H1 (cell line): ENCODE results near the gene ZNF750. TPM values are rescaled to one million over a fixed set of nuclear protein-coding genes. Genes with fewer than 3 reads are reported as not detected.

Experiments used
- CTCF ChIA-PET: fragments of 300-600 bp; sonication (Branson Sonifier 250); formaldehyde crosslinking; loops from one replicate; lab custom pipeline; 2021; ENCODE audit not compliant: partially characterized antibody; lab: Charles Lee
- POLR2A ChIA-PET: fragments of 300-600 bp; sonication (Branson Sonifier 250); formaldehyde crosslinking; loops from one replicate; lab custom pipeline; 2021; ENCODE audit warnings: inconsistent platforms; ENCODE audit not compliant: partially characterized antibody; lab: Charles Lee
- DNase-seq, 2 experiments: peaks; one replicate each; pipeline versions ENCODE4 v3.0.0 to v3.0.0-alpha.2; 2010 to 2022; ENCODE audit warnings: low spot score in 2 of 2, low read depth in 1 of 2, mixed read lengths in 1 of 2
- FAIRE-seq: peaks from 2 replicates; lab custom pipeline; 2011; peaks lifted over from hg19 to GRCh38; lab: Jason Lieb, UNC
- H2AFZ ChIP-seq: 2 replicates; pipeline ENCODE4 v1.8.1; 2012; ENCODE audit warnings: low read length, inconsistent platforms
- H2AK5ac ChIP-seq: 2 replicates; pipeline ENCODE4 v1.6.1; 2013; ENCODE audit warnings: low read depth, low read length
- H2BK120ac ChIP-seq: replicated peaks from 2 replicates; pipeline ENCODE3; 2013; ENCODE audit warnings: low read depth, low read length, inconsistent platforms
- H2BK12ac ChIP-seq: 2 replicates; pipeline ENCODE4 v1.6.1; 2013; ENCODE audit warnings: low read depth, low read length
- H2BK15ac ChIP-seq: 2 replicates; pipeline ENCODE4 v1.6.1; 2013; ENCODE audit warnings: low read length
- H2BK20ac ChIP-seq: 2 replicates; pipeline ENCODE4 v1.6.1; 2013; ENCODE audit warnings: low read length
- H2BK5ac ChIP-seq: 2 replicates; pipeline ENCODE4 v1.6.1; 2013; ENCODE audit warnings: low read depth, low read length
- H3K14ac ChIP-seq: 2 replicates; pipeline ENCODE4 v1.6.1; 2013; ENCODE audit warnings: inconsistent platforms; ENCODE audit not compliant: insufficient read length
- H3K18ac ChIP-seq: 2 replicates; pipeline ENCODE4 v1.6.1; 2013; ENCODE audit warnings: low read length; ENCODE audit errors: extremely low read depth
- H3K23ac ChIP-seq: 2 replicates; pipeline ENCODE4 v1.6.1; 2013; ENCODE audit warnings: inconsistent platforms; ENCODE audit not compliant: insufficient read length
- H3K23me2 ChIP-seq: 2 replicates; pipeline ENCODE4 v1.6.1; 2013; ENCODE audit warnings: low read depth, low read length
- H3K27ac ChIP-seq: 2 replicates; pipeline ENCODE4 v1.6.1; 2011; ENCODE audit warnings: low read depth, low read length, inconsistent platforms
- H3K27me3 ChIP-seq, 4 experiments: replicated peaks in 1 of 4; 1 replicate in 1 of 4; 2 replicates in 3 of 4; pipeline versions ENCODE4 v1.6.1 to v1.8.1; 2011 to 2013; ENCODE audit warnings: low read length in 3 of 4, mild to moderate bottlenecking in 3 of 4, inconsistent platforms in 2 of 4, mixed read lengths in 2 of 4, moderate library complexity in 1 of 4; ENCODE audit not compliant: control insufficient read depth in 3 of 4, insufficient read depth in 3 of 4; ENCODE audit errors: extremely low read depth in 1 of 4
- H3K36me3 ChIP-seq, 4 experiments: 2 replicates each; pipeline versions ENCODE4 v1.6.1 to v1.8.1; 2011 to 2013; ENCODE audit warnings: mild to moderate bottlenecking in 4 of 4, low read length in 3 of 4, moderate library complexity in 2 of 4, control low read depth in 1 of 4, inconsistent platforms in 1 of 4; ENCODE audit not compliant: insufficient read depth in 4 of 4, control insufficient read depth in 2 of 4
- H3K4ac ChIP-seq: replicated peaks from 2 replicates; pipeline ENCODE3; 2013; ENCODE audit warnings: low read length, low read depth, mixed read lengths, inconsistent platforms; ENCODE audit not compliant: insufficient read length
- H3K4me1 ChIP-seq, 4 experiments: replicated peaks in 1 of 4; 1 replicate in 1 of 4; 2 replicates in 3 of 4; pipeline versions ENCODE4 v1.6.1 to v1.8.1; 2011 to 2013; ENCODE audit warnings: low read length in 3 of 4, inconsistent platforms in 2 of 4, mixed read lengths in 1 of 4; ENCODE audit not compliant: insufficient read depth in 4 of 4, control insufficient read depth in 3 of 4
- H3K4me2 ChIP-seq, 2 experiments: 2 replicates each; pipeline versions ENCODE4 v1.6.1 to v1.8.1; 2011 to 2013; ENCODE audit warnings: low read depth in 2 of 2, low read length in 2 of 2, control low read depth in 1 of 2, inconsistent platforms in 1 of 2, mild to moderate bottlenecking in 1 of 2; ENCODE audit not compliant: insufficient read depth in 1 of 2
- H3K4me3 ChIP-seq, 4 experiments: fragments of 200-600, 300-600 bp in 1 of 4; sonication (generic), shearing (Covaris generic), sonication (Bioruptor Twin) in 1 of 4; 2 replicates each; pipeline versions ENCODE4 v1.5.1 to v1.8.1; 2011 to 2016; ENCODE audit warnings: low read length in 4 of 4, low read depth in 3 of 4, control low read depth in 2 of 4, inconsistent platforms in 2 of 4, mild to moderate bottlenecking in 2 of 4, mixed read lengths in 1 of 4, moderate library complexity in 1 of 4; ENCODE audit not compliant: insufficient read depth in 2 of 4; ENCODE audit errors: extremely low read depth in 1 of 4
- H3K56ac ChIP-seq: replicated peaks from 2 replicates; pipeline ENCODE3; 2013; ENCODE audit warnings: low read depth, mild to moderate bottlenecking, mixed read lengths, low read length, inconsistent platforms; ENCODE audit not compliant: insufficient read length
- H3K79me1 ChIP-seq: 2 replicates; pipeline ENCODE4 v1.6.1; 2013; ENCODE audit warnings: low read depth, low read length, control low read depth
- H3K79me2 ChIP-seq, 2 experiments: 2 replicates each; pipeline versions ENCODE4 v1.6.1 to v1.8.1; 2012 to 2013; ENCODE audit warnings: low read length in 2 of 2, mild to moderate bottlenecking in 2 of 2, inconsistent platforms in 1 of 2; ENCODE audit not compliant: insufficient read depth in 2 of 2, control insufficient read depth in 1 of 2
- H3K9ac ChIP-seq, 4 experiments: replicated peaks in 1 of 4; 1 replicate in 1 of 4; 2 replicates in 3 of 4; pipeline versions ENCODE4 v1.6.1 to v1.8.1; 2011 to 2013; ENCODE audit warnings: low read depth in 3 of 4, low read length in 3 of 4, control low read depth in 2 of 4, mild to moderate bottlenecking in 2 of 4, moderate library complexity in 2 of 4, inconsistent platforms in 1 of 4; ENCODE audit errors: extremely low read depth in 1 of 4
- H3K9me3 ChIP-seq, 2 experiments: 2 replicates each; pipeline versions ENCODE4 v1.6.1 to v1.8.1; 2012 to 2013; ENCODE audit warnings: mild to moderate bottlenecking in 2 of 2, moderate library complexity in 2 of 2, control low read depth in 1 of 2, inconsistent platforms in 1 of 2, low read depth in 1 of 2, low read length in 1 of 2, mixed read lengths in 1 of 2; ENCODE audit not compliant: insufficient read depth in 2 of 2
- H4K20me1 ChIP-seq, 2 experiments: replicated peaks in 1 of 2; 2 replicates each; pipeline versions ENCODE3 to v1.8.1; 2011 to 2013; ENCODE audit warnings: inconsistent platforms in 2 of 2, low read length in 2 of 2, mild to moderate bottlenecking in 1 of 2; ENCODE audit not compliant: insufficient read depth in 2 of 2, control insufficient read depth in 1 of 2
- H4K5ac ChIP-seq: 2 replicates; pipeline ENCODE4 v1.6.1; 2013; ENCODE audit warnings: low read length, low read depth, mixed read lengths, inconsistent platforms; ENCODE audit not compliant: insufficient read length
- H4K8ac ChIP-seq: 2 replicates; pipeline ENCODE4 v1.8.0; 2013; ENCODE audit warnings: mild to moderate bottlenecking, moderate library complexity, low read length, inconsistent platforms; ENCODE audit not compliant: insufficient read depth; ENCODE audit errors: extremely low read depth
- H4K91ac ChIP-seq: replicated peaks from 2 replicates; pipeline ENCODE3; 2013; ENCODE audit warnings: low read length, mixed read lengths, inconsistent platforms; ENCODE audit not compliant: insufficient read length
- ATF2 ChIP-seq: IDR thresholded peaks from 2 replicates; pipeline ENCODE4 v1.6.1; 2012; ENCODE audit warnings: low read length, inconsistent platforms
- BACH1 ChIP-seq: IDR thresholded peaks from 2 replicates; pipeline ENCODE4 v1.6.1; 2012; ENCODE audit warnings: low read length, improper control_type of control experiment
- POLR2AphosphoS5 ChIP-seq: IDR thresholded peaks from 2 replicates; pipeline ENCODE4 v1.6.1; 2011; ENCODE audit warnings: low read depth, low read length
- TEAD4 ChIP-seq: IDR thresholded peaks from 2 replicates; pipeline ENCODE4 v1.6.1; 2012; ENCODE audit warnings: low read depth, low read length, inconsistent platforms, mixed read lengths
- WGBS, 2 experiments: shearing (Covaris generic) in 1 of 2; methylation state at CpG; one replicate each; pipeline versions ENCODE4 v1.1.6 to v1.1.7; 2013 to 2015; ENCODE audit warnings: low lambda C conversion rate in 2 of 2, mixed read lengths in 2 of 2, inconsistent platforms in 1 of 2, low coverage in 1 of 2, missing lambda C conversion rate in 1 of 2; ENCODE audit not compliant: insufficient replicate concordance in 2 of 2, insufficient coverage in 1 of 2, insufficient read length in 1 of 2; ENCODE audit errors: extremely low coverage in 1 of 2, missing lambda C conversion rate in 1 of 2; 5-methylcytosine and 5-hydroxymethylcytosine counted together
- polyA plus RNA-seq, 7 experiments: library from polyadenylated mRNA; depleted of rRNA in 3 of 7; stranded (reverse) in 5 of 7; unstranded in 2 of 7; fragments of >200 nt in 5 of 7; fragments of 200-250 nt in 2 of 7; gene quantifications; 1 replicate in 5 of 7; 2 replicates in 1 of 7; 4 replicates in 1 of 7; pipeline versions ENCODE4 v1.2.1 to v1.2.3, GENCODE V29; 2011 to 2013; ENCODE audit warnings: missing spikeins in 2 of 7, mixed read lengths in 2 of 7
- total RNA-seq: library from RNA; stranded (reverse); fragmentation: NEBNext Ultra II Directional; extraction: Animal tissue kit (Norgen Biotek cat#: 25700); gene quantifications from 2 replicates; pipeline ENCODE4 v1.2.1, GENCODE V29; 2021
- TF ChIP-seq, protein P1 (sequence below), 3 experiments: IDR thresholded peaks; 1 replicate in 2 of 3; 2 replicates in 1 of 3; pipeline versions ENCODE4 v1.5.1 to v1.6.1; 2011; ENCODE audit warnings: low read length in 3 of 3, mild to moderate bottlenecking in 3 of 3, inconsistent platforms in 2 of 3, low read depth in 1 of 3, moderate library complexity in 1 of 3; ENCODE audit not compliant: insufficient read depth in 1 of 3; ENCODE audit errors: control extremely low read depth in 1 of 3
- TF ChIP-seq, protein P2 (sequence below): IDR thresholded peaks from 2 replicates; pipeline ENCODE4 v1.6.1; 2011; ENCODE audit warnings: low read length, improper control_type of control experiment

ZNF750 gene
- total and polyA plus RNA-seq, 2 of the 8 experiments (the other 6 are each of a cell fraction or from before 2014, with no cell fraction given) = not detected

- Histone ChIP-seq H3K36me3 (peaks cover 3 to 14% (median 13%) of the 10 kb centered on the region in 4 experiments; a peak in 5 of 8 replicates), H3K27me3 (no peaks in the 10 kb centered on the region), H3K4me1 (peaks cover 0 to 8% (median 2%) of the 10 kb centered on the region in 4 experiments; a peak in 5 of 7 replicates), H2BK120ac (no peak overlapping the region), H4K5ac (no peak overlapping the region), H4K8ac (peak overlapping the region; percentile 16; the same call in 1 of the 2 replicates), H3K18ac (no peak overlapping the region), H3K79me2 (peaks cover 0 to 6% of the 10 kb centered on the region in 2 experiments; a peak in 1 of 4 replicates), H2BK12ac (no peak overlapping the region), H4K20me1 (peaks cover 7 to 18% of the 10 kb centered on the region in 2 experiments), H3K79me1 (peaks cover 7% of the 10 kb centered on the region), H3K4ac (no peak overlapping the region), H2BK15ac (no peak overlapping the region), H4K91ac (no peak overlapping the region), H2AK5ac (no peak overlapping the region), H2AFZ (no peak overlapping the region), H3K14ac (no peak overlapping the region), H3K27ac (no peak overlapping the region), H3K56ac (no peak overlapping the region), H2BK5ac (no peak overlapping the region), H2BK20ac (no peak overlapping the region), H3K9me3 (no peaks in the 10 kb centered on the region), H3K4me2 (no peak overlapping the region), H3K9ac (no peak overlapping the region), H3K23me2 (no peaks in the 10 kb centered on the region), H3K4me3 (no peak overlapping the region), H3K23ac (no peak overlapping the region)
- ChIA-PET CTCF (interaction anchor here (0.7 to 3.0 kb wide), 11 partner anchors 11 to 254 kb away, joined by 3 to 12 read pairs (median 5); no protein-coding TSS in a partner anchor), POLR2A (no interaction called here)
- DNase-seq = no peak
- WGBS, 2 experiments = 91% methylated on average over 31 of the region's 31 CpGs; no CpG with 5 or more reads in 1 of the 2 experiments
- FAIRE-seq = no peak
- TF ChIP-seq TEAD4 (no peak), BACH1 (no peak), ATF2 (no peak), POLR2AphosphoS5 (no peak)
- TF ChIP-seq, protein P1, sequence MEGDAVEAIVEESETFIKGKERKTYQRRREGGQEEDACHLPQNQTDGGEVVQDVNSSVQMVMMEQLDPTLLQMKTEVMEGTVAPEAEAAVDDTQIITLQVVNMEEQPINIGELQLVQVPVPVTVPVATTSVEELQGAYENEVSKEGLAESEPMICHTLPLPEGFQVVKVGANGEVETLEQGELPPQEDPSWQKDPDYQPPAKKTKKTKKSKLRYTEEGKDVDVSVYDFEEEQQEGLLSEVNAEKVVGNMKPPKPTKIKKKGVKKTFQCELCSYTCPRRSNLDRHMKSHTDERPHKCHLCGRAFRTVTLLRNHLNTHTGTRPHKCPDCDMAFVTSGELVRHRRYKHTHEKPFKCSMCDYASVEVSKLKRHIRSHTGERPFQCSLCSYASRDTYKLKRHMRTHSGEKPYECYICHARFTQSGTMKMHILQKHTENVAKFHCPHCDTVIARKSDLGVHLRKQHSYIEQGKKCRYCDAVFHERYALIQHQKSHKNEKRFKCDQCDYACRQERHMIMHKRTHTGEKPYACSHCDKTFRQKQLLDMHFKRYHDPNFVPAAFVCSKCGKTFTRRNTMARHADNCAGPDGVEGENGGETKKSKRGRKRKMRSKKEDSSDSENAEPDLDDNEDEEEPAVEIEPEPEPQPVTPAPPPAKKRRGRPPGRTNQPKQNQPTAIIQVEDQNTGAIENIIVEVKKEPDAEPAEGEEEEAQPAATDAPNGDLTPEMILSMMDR (IDR thresholded peaks at IDR 0.05; ENCODE audit: control extremely low read depth in 1 of 3, insufficient read depth in 1 of 3, low read depth in 1 of 3, low read length in 3 of 3) = peak; percentile 41 to 59 (median 42)
- TF ChIP-seq, protein P2, sequence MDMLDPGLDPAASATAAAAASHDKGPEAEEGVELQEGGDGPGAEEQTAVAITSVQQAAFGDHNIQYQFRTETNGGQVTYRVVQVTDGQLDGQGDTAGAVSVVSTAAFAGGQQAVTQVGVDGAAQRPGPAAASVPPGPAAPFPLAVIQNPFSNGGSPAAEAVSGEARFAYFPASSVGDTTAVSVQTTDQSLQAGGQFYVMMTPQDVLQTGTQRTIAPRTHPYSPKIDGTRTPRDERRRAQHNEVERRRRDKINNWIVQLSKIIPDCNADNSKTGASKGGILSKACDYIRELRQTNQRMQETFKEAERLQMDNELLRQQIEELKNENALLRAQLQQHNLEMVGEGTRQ = no peak
Observed at GRCh38 chr17:82871056-82871775, 31.4 kb upstream of the ZNF750 start.
